Mucosa of descending colon (tissue), 3 donors: ENCODE results near the gene NTM. TPM values are rescaled to one million over a fixed set of nuclear protein-coding genes. Genes with fewer than 3 reads are reported as not detected.

Experiments
- ATAC-seq: fragments of 200-7000 bp; cut with Tn5 transposase; one replicate; pipeline ENCODE4 v1.9.1; 2020; ENCODE audit warnings: mild to moderate bottlenecking, moderate library complexity
- DNase-seq, 3 donors: peaks; one replicate each; pipeline ENCODE4 v3.0.0-alpha.2; 2020
- H3K36me3 ChIP-seq: fragments of 200-600 bp; one replicate; pipeline ENCODE4 v1.8.0; 2021; ENCODE audit warnings: low read depth, mild to moderate bottlenecking
- H3K4me1 ChIP-seq: fragments of 200-600 bp; one replicate; pipeline ENCODE4 v1.8.0; 2021; ENCODE audit warnings: low read depth, mild to moderate bottlenecking
- H3K4me3 ChIP-seq: fragments of 200-600 bp; one replicate; pipeline ENCODE4 v1.8.0; 2021; ENCODE audit warnings: mild to moderate bottlenecking
- H3K9me3 ChIP-seq: fragments of 200-600 bp; one replicate; pipeline ENCODE4 v1.8.0; 2021; ENCODE audit warnings: mild to moderate bottlenecking
- CTCF ChIP-seq: fragments of 200-600 bp; IDR thresholded peaks from one replicate; pipeline ENCODE4 v1.8.0; 2022; ENCODE audit warnings: antibody characterized with exemption, mild to moderate bottlenecking
- intact Hi-C, 2 donors: fragments of 100-400 bp; cut with DNase I in 1 of 2; cut with micrococcal nuclease in 1 of 2; formaldehyde crosslinking; loops; one replicate each; pipeline versions ENCODE4 v1.11.0 to v1.11.1; 2022; cut with DNase I, micrococcal nuclease
- total RNA-seq, 3 donors: library from RNA; stranded (reverse); fragmentation: NEBNext Ultra II Directional in 2 of 3; extraction: Animal tissue kit (Norgen Biotek cat#: 25700) in 2 of 3; gene quantifications; one replicate each; pipeline versions ENCODE4 v1.2.1 to v1.2.4, GENCODE V29; 2021 to 2023
- donor health status: DM: no; HTN: no; CAD: no; lungs with moderate emphysema.
- donor health status: DM: no; HTN: no; CAD: no.
- donor health status: DM: no; HTN: yes; CAD: no.

Gene NTM
- total RNA-seq, 3 donors from 2014 or later = 0.64 to 7.7 (median 1.2) TPM

DNA sequence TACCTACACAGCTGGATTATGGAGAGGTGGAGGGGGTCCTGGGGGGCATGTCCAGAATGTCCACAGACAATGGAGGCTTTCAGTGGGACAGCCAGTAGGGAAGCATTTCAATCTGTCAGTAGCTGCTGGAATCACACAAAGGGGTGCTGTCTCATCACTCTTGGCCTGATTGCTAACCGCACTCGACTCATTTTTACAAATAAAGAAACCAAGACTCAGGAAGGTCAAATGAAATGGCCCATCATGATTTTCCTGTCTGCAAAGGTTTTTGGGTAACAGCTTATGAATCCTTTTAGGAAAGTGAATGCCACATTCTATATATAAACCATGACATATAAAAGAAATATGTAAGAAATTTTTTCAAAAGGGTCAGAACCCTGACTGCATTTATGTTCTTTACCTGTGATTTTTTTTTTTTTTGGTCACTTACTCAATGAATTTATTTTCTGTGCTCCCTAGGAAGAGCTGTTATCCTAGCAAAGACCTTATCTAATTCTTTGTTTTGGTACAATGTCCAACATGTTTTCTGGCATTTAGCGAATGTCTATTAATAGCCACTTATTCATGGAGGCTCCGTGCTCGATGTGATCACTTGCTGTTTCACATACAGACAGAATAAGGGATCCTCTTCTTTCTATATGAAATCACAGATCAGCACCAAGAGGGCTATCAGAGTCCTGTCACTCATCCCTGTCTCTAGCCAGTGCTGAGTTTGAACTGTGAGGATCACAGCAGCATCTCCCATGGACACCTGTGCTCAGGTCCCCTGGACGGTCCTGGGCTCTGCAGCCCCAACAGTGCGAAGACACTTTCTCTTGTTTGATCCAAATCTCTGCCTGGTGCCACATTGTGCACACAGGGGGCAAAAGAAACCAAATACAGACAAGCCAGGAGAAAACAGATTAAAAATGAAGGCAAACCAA is 979.7 kb downstream of the NTM start:
- TF ChIP-seq CTCF = no peak
- H3K4me1 ChIP-seq = no peaks in the 10 kb centered on the region
- ATAC-seq (no peak), DNase-seq (no peak)
- H3K4me3 ChIP-seq = no peak overlapping the region
- H3K36me3 ChIP-seq = no peaks in the 10 kb centered on the region
- H3K9me3 ChIP-seq = peaks cover 10% of the 10 kb centered on the region
- intact Hi-C loops = no loop called here

- Histone ChIP-seq H3K4me1 (no peaks in the 10 kb centered on the region), H3K36me3 (no peaks in the 10 kb centered on the region), H3K9me3 (peaks cover 10% of the 10 kb centered on the region), H3K4me3 (no peak overlapping the region)
- DNase-seq (no peak), ATAC-seq (no peak)
- TF ChIP-seq CTCF = no peak
- intact Hi-C loops = no loop called here
Observed at GRCh38 chr11:132351050-132351449, 980.6 kb downstream of the NTM start.

GRCh38 chr11:132352497-132352896 is 982.1 kb downstream of the NTM start:
- Histone ChIP-seq H3K36me3 (no peaks in the 10 kb centered on the region), H3K4me1 (no peaks in the 10 kb centered on the region), H3K4me3 (no peak overlapping the region), H3K9me3 (peaks cover 10% of the 10 kb centered on the region)
- DNase-seq = no peak
- intact Hi-C loops = no loop called here
- TF ChIP-seq CTCF = no peak
- no peak for ATAC-seq

GRCh38 chr11:132353255-132353654 is 982.8 kb downstream of the NTM start:
- intact Hi-C loops = no loop called here
- Histone ChIP-seq H3K4me3 (no peak overlapping the region), H3K9me3 (peaks cover 10% of the 10 kb centered on the region), H3K4me1 (no peaks in the 10 kb centered on the region), H3K36me3 (no peaks in the 10 kb centered on the region)
- ATAC-seq = no peak
- TF ChIP-seq CTCF = no peak
- DNase-seq = no peak

DNA sequence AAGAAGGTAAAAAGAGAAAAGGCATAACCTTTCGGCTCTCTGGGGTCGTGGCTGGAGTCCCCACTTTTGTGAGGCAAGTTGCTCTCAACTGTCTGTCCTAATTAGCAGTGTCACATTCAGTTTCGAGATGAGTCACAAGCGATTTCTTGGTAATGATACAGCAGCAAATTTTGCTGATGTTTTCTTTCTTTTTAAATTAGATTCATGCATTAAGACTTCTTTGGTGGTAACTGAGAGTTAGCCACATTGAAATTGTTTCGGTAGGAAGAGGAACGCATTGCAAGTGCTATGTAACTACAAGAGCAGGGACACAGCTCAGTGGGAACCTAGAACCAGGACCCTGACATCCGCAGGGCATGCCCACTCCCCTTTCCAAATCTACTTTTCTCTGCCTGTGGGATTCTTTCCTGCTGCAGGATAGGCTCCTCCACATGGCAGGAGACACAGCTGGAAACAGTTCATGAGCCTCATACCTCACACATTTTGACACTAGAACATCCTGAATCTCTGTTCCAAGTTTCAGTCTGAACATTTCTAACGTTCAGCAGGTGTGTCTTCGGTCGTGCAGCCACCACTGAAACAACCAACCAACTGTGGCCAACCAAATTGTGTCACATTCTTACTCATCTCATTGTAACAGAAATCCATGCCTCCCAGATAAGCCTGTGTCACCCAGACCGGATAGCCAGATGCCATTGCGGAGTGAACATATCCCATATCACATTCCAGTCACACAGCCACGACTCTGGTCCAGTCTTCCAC is 987.6 kb downstream of the NTM start:
- H3K36me3 ChIP-seq = no peaks in the 10 kb centered on the region
- no peak overlapping the region for H3K4me3 ChIP-seq
- no peak for TF ChIP-seq CTCF
- DNase-seq (peak in 1 of 3 donors; percentile 14), ATAC-seq (peak; percentile 43)
- peaks cover 4% of the 10 kb centered on the region for H3K9me3 ChIP-seq
- no peaks in the 10 kb centered on the region for H3K4me1 ChIP-seq
- intact Hi-C loops = no loop called here
